HL-60 (cell line): ENCODE measurements around the gene ARHGAP23.

Experiments used
- DNase-seq, 2 experiments: peaks; one replicate each; pipeline ENCODE4 v3.0.0-alpha.2; 2010 to 2020; ENCODE audit warnings: low read depth in 1 of 2, low spot score in 1 of 2
- H3K27ac ChIP-seq: fragments of 250-450 bp; sonication (Bioruptor Pico); replicated peaks from 2 replicates; pipeline ENCODE4 v1.5.1; 2020; ENCODE audit warnings: mild to moderate bottlenecking, moderate library complexity
- H3K27me3 ChIP-seq: fragments of 250-450 bp; sonication (Bioruptor Pico); 2 replicates; pipeline ENCODE4 v1.5.1; 2021; ENCODE audit warnings: mild to moderate bottlenecking, moderate library complexity; ENCODE audit not compliant: insufficient read depth, poor library complexity, severe bottlenecking
- H3K4me3 ChIP-seq: replicated peaks from 2 replicates; pipeline ENCODE4 v1.5.1; 2011; ENCODE audit warnings: mild to moderate bottlenecking, control low read depth, low read length; ENCODE audit not compliant: insufficient read depth
- GABPA ChIP-seq: IDR thresholded peaks from 2 replicates; pipeline ENCODE4 v1.6.1; 2012; ENCODE audit warnings: low read depth
- POLR2AphosphoS5 ChIP-seq: IDR thresholded peaks from 2 replicates; pipeline ENCODE4 v1.6.1; 2012; ENCODE audit warnings: low read depth
- SPI1 ChIP-seq: IDR thresholded peaks from 2 replicates; pipeline ENCODE4 v1.6.1; 2012; ENCODE audit warnings: low read depth, mild to moderate bottlenecking, borderline replicate concordance
- TF ChIP-seq, protein P1 (sequence below): IDR thresholded peaks from 2 replicates; pipeline ENCODE4 v1.6.1; 2012; ENCODE audit warnings: low read depth; ENCODE audit not compliant: insufficient replicate concordance
- TF ChIP-seq, protein P2 (sequence below): IDR thresholded peaks from one replicate; pipeline ENCODE4 v1.5.1; 2011; ENCODE audit warnings: low read length, control low read depth, inconsistent platforms; ENCODE audit not compliant: insufficient read depth

Gene ARHGAP23

DNA sequence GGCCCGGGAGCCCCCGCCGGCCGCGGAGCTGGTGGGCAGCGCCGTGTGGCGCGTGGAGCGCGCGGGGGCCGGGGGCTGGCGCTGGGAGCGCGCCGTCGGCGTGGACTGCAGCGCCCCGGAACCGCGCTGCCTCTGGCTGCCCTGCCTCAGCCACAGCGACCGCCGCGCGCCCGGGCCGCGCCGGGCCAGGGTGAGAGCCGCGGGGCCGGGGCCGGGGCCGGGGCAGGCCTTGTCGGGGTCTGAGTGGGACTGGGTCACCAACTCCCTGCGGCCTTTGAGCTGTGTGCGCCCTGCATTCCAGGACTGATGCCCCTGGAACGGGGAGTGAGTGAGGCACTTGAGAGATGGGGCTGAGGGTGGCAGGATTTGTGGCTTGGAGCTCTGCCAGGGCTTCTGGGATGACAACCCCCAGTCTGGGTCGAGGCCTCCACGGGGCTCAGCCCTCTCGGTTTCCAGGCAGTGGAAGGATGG lies 25.7 kb downstream of the ARHGAP23 start:
- no peak for TF ChIP-seq SPI1
- TF ChIP-seq, protein P1, sequence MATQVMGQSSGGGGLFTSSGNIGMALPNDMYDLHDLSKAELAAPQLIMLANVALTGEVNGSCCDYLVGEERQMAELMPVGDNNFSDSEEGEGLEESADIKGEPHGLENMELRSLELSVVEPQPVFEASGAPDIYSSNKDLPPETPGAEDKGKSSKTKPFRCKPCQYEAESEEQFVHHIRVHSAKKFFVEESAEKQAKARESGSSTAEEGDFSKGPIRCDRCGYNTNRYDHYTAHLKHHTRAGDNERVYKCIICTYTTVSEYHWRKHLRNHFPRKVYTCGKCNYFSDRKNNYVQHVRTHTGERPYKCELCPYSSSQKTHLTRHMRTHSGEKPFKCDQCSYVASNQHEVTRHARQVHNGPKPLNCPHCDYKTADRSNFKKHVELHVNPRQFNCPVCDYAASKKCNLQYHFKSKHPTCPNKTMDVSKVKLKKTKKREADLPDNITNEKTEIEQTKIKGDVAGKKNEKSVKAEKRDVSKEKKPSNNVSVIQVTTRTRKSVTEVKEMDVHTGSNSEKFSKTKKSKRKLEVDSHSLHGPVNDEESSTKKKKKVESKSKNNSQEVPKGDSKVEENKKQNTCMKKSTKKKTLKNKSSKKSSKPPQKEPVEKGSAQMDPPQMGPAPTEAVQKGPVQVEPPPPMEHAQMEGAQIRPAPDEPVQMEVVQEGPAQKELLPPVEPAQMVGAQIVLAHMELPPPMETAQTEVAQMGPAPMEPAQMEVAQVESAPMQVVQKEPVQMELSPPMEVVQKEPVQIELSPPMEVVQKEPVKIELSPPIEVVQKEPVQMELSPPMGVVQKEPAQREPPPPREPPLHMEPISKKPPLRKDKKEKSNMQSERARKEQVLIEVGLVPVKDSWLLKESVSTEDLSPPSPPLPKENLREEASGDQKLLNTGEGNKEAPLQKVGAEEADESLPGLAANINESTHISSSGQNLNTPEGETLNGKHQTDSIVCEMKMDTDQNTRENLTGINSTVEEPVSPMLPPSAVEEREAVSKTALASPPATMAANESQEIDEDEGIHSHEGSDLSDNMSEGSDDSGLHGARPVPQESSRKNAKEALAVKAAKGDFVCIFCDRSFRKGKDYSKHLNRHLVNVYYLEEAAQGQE = no peak
- no peak for TF ChIP-seq POLR2AphosphoS5
- H3K27ac ChIP-seq = no peak overlapping the region
- H3K27me3 ChIP-seq = no peaks in the 10 kb centered on the region
- H3K4me3 ChIP-seq = no peak overlapping the region
- DNase-seq = no peak

DNA sequence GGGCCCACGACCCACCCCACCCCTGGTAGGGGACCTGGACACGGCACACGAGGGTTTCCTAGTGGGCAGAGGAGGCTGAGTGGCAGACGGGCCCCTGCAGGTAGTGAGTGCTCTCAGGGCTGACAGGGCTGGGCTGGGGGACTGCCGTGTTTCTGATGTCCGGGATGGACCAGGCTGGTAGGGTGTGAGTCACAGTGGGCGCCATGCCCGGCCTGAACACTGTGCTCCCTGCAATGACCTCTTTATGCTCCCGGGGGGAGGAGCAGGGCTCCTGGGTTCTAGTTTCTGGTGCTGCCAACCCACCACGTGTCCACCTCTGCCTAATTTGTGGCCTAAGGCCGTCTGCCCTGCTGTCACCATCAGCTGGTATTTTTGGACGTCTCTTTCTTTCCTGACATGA lies 26.3 kb downstream of the ARHGAP23 start:
- no peaks in the 10 kb centered on the region for H3K27me3 ChIP-seq
- TF ChIP-seq, protein P2, sequence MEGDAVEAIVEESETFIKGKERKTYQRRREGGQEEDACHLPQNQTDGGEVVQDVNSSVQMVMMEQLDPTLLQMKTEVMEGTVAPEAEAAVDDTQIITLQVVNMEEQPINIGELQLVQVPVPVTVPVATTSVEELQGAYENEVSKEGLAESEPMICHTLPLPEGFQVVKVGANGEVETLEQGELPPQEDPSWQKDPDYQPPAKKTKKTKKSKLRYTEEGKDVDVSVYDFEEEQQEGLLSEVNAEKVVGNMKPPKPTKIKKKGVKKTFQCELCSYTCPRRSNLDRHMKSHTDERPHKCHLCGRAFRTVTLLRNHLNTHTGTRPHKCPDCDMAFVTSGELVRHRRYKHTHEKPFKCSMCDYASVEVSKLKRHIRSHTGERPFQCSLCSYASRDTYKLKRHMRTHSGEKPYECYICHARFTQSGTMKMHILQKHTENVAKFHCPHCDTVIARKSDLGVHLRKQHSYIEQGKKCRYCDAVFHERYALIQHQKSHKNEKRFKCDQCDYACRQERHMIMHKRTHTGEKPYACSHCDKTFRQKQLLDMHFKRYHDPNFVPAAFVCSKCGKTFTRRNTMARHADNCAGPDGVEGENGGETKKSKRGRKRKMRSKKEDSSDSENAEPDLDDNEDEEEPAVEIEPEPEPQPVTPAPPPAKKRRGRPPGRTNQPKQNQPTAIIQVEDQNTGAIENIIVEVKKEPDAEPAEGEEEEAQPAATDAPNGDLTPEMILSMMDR = no peak
- no peak for TF ChIP-seq POLR2AphosphoS5
- TF ChIP-seq SPI1 = no peak
- TF ChIP-seq GABPA = no peak
- TF ChIP-seq, protein P1 = no peak
- DNase-seq = no peak
- no peak overlapping the region for H3K27ac ChIP-seq
- H3K4me3 ChIP-seq = no peak overlapping the region

DNA sequence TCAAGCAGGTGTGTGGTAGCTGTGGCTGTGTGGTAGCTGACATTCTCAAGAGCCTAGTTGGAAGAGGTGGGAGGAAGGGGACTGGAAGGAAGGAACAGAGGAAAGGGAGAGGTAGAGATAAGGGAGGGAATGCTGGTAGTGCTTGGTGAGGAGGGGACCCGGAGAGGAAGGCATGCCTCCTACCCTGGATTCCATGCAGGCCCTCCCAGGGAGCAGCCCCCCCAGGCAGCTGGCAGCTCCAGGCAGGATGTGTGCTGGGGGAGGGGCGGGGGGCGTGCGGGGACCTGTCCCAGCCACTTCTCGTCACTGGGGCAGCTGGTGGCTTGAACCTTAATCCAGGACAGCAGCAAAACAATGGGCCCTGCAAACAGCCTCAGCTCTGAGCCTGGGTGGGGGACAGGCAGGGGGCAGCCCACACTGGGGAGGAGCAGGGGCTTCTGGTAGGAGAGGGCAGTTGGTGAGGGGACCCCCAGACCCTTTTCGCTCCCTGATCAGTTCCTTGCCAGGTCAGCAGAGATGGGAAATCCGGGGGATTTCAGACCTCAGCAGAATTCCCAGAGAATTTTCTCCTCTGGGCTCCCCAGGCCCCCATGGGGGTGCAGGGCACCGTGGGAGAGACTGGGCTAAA lies 27.1 kb downstream of the ARHGAP23 start:
- Histone ChIP-seq H3K27me3 (no peaks in the 10 kb centered on the region), H3K4me3 (no peak overlapping the region), H3K27ac (no peak overlapping the region)
- no peak for DNase-seq
- TF ChIP-seq, protein P2 = no peak
- TF ChIP-seq, protein P1 = no peak
- TF ChIP-seq GABPA = no peak
- no peak for TF ChIP-seq SPI1
- no peak for TF ChIP-seq POLR2AphosphoS5
